GM23248 (cell line): ENCODE measurements around the gene OR52R1. TPM values are rescaled to one million over a fixed set of nuclear protein-coding genes. Genes with fewer than 3 reads are reported as not detected.

Experiments used
- DNase-seq: peaks from one replicate; pipeline ENCODE4 v3.0.0-alpha.2; 2015
- H2AFZ ChIP-seq: fragments of 200-600 bp; sonication (generic); 2 replicates; pipeline ENCODE4 v1.6.1; 2016; ENCODE audit warnings: antibody characterized with exemption
- H3F3A ChIP-seq: fragments of 200-600 bp; sonication (generic); 2 replicates; pipeline ENCODE4 v1.6.1; 2016; ENCODE audit warnings: mild to moderate bottlenecking, antibody characterized with exemption, mixed run types; ENCODE audit not compliant: insufficient read depth
- H3K27ac ChIP-seq: fragments of 200-600 bp; sonication (generic); 2 replicates; pipeline ENCODE4 v1.5.1; 2016; ENCODE audit warnings: mild to moderate bottlenecking
- H3K27me3 ChIP-seq: fragments of 200-600 bp; sonication (generic); replicated peaks from 2 replicates; pipeline ENCODE4 v1.6.1; 2016; ENCODE audit warnings: mild to moderate bottlenecking; ENCODE audit not compliant: insufficient read depth
- H3K36me3 ChIP-seq: fragments of 200-600 bp; sonication (generic); 2 replicates; pipeline ENCODE4 v1.6.1; 2016; ENCODE audit warnings: low read depth, mild to moderate bottlenecking
- H3K4me1 ChIP-seq: fragments of 200-600 bp; sonication (generic); 2 replicates; pipeline ENCODE4 v1.6.1; 2016; ENCODE audit warnings: mild to moderate bottlenecking; ENCODE audit not compliant: insufficient read depth
- H3K4me2 ChIP-seq: fragments of 200-600 bp; sonication (generic); one replicate; pipeline ENCODE4 v1.6.1; 2016; ENCODE audit warnings: mild to moderate bottlenecking; ENCODE audit not compliant: unreplicated experiment
- H3K4me3 ChIP-seq: fragments of 200-600 bp; sonication (generic); 2 replicates; pipeline ENCODE4 v1.5.1; 2016; ENCODE audit warnings: mild to moderate bottlenecking
- H3K79me2 ChIP-seq: fragments of 200-600 bp; sonication (generic); 2 replicates; pipeline ENCODE4 v1.6.1; 2016; ENCODE audit warnings: mild to moderate bottlenecking; ENCODE audit not compliant: insufficient read depth
- H3K9ac ChIP-seq: fragments of 200-600 bp; sonication (generic); 2 replicates; pipeline ENCODE4 v1.6.1; 2016; ENCODE audit warnings: mild to moderate bottlenecking
- H3K9me2 ChIP-seq: fragments of 200-600 bp; sonication (generic); 2 replicates; pipeline ENCODE4 v1.6.1; 2016; ENCODE audit warnings: mixed run types, mild to moderate bottlenecking, moderate library complexity; ENCODE audit not compliant: insufficient read depth
- H3K9me3 ChIP-seq: fragments of 200-600 bp; sonication (generic); one replicate; pipeline ENCODE4 v1.6.1; 2017; ENCODE audit warnings: low read depth
- H4K20me1 ChIP-seq: fragments of 200-600 bp; sonication (generic); 2 replicates; pipeline ENCODE4 v1.6.0; 2016; ENCODE audit not compliant: insufficient read depth
- EZH2 ChIP-seq: fragments of 200-600 bp; sonication (generic); IDR thresholded peaks from 2 replicates; pipeline ENCODE4 v1.6.1; 2018; ENCODE audit warnings: antibody characterized with exemption, mild to moderate bottlenecking; ENCODE audit not compliant: insufficient read depth, poor library complexity, severe bottlenecking
- EZH2phosphoT487 ChIP-seq: fragments of 200-600 bp; sonication (generic); IDR thresholded peaks from 2 replicates; pipeline ENCODE4 v1.6.1; 2018; ENCODE audit warnings: antibody characterized with exemption, moderate library complexity, mild to moderate bottlenecking, low read depth; ENCODE audit not compliant: insufficient read depth
- WGBS, 2 experiments: methylation state at CpG; one replicate each; pipeline ENCODE4 v1.1.6; 2015 to 2017; ENCODE audit warnings: low lambda C conversion rate in 2 of 2, low coverage in 1 of 2; ENCODE audit errors: missing lambda C conversion rate in 2 of 2; 5-methylcytosine and 5-hydroxymethylcytosine counted together
- in situ Hi-C: fragments of 300-500 bp; cut with MboI; formaldehyde crosslinking; loops from 2 replicates; pipeline ENCODE4 v1.15.0; 2020
- polyA plus RNA-seq: library from polyadenylated mRNA; unstranded; fragments of >200 nt; fragmentation: Nextera tagmentation; extraction: Ambion mirVana; gene quantifications from 2 replicates; pipeline ENCODE4 v1.2.1, GENCODE V29; 2016
- small RNA-seq: library from RNA; depleted of rRNA; stranded (forward); fragments of <200 nt; gene quantifications from one replicate; pipeline ENCODE3, GENCODE V24; 2014; ENCODE audit warnings: low read depth, low replicate concordance
- total RNA-seq: library from RNA; depleted of rRNA; stranded (reverse); fragments of >200 nt; shearing (Covaris generic); gene quantifications from 2 replicates; pipeline ENCODE4 v1.2.3, GENCODE V29; 2014; rRNA removed

The OR52R1 gene
- total and polyA plus RNA-seq, 2 experiments from 2014 or later: not detected

DNA sequence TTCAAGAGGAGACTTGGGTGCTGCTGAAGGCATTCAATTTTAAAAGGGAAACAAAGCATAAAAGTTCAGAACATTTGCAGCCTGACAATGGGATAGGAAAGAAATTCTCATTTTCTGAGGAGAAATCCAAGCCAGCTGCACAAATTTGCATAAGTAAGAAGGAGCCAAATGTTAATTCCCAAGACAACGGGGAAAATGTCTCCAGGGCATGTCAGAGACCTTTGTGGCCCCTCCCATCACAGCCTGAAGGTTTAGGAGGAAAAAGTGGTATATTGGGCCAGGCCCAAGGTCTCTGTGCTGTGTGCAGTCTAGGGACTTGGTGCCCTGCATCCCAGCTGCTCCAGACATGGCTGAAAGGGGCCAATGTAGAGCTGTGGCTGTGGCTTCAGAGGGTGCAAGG lies 21.7 kb downstream of the OR52R1 start:
- Histone ChIP-seq H3K27me3 (no peaks in the 10 kb centered on the region), H3K79me2 (no peaks in the 10 kb centered on the region), H3K4me1 (no peaks in the 10 kb centered on the region), H3K9ac (no peak overlapping the region), H3K9me3 (no peaks in the 10 kb centered on the region), H3K4me2 (no peak overlapping the region), H2AFZ (no peak overlapping the region), H4K20me1 (no peaks in the 10 kb centered on the region), H3K36me3 (no peaks in the 10 kb centered on the region), H3K4me3 (no peak overlapping the region), H3K9me2 (no peaks in the 10 kb centered on the region), H3F3A (no peaks in the 10 kb centered on the region), H3K27ac (no peak overlapping the region)
- no peak for TF ChIP-seq EZH2phosphoT487
- no peak for TF ChIP-seq EZH2
- DNase-seq: no peak
- in situ Hi-C loops: no loop called here
- WGBS, 2 experiments: 4 to 7% methylated on average over 1 of the region's 1 CpG

DNA sequence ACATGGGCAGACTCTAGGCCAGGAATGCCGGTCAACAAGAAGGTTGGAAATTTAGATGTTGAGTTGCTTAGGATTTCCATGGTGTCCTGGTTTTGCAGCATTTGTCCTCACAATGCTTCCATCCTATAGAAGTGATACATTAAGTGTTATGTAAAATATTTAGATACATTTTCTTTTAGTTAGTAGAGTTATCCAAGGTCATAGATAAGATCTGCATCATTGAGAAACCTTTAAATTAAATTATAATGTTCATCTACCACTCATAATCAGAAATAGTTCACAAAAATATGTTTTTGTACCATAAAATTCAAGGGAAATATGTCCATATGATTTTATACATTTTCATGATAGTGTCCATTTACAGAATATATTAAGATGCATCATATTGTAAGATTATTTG lies 34.3 kb downstream of the OR52R1 start, which contains the start of gene OR51F1:
Gene OR51F1 (minus strand): TSS at position 101 of the 400 bp plus-strand sequence. CDS start 0 bp downstream, at position 101.
- Histone ChIP-seq H3K27ac (no peak within 1 kb of the TSS), H3K4me2 (no peak within 1 kb of the TSS), H3K27me3 (no peaks in the 10 kb centered on the region), H4K20me1 (no peaks in the 10 kb centered on the region), H3K9me3 (no peaks in the 10 kb centered on the region), H3K9ac (no peak within 1 kb of the TSS), H3K4me1 (no peaks in the 10 kb centered on the region), H3K4me3 (no peak within 1 kb of the TSS), H2AFZ (no peak within 1 kb of the TSS), H3K36me3 (no peaks in the 10 kb centered on the region), H3F3A (no peaks in the 10 kb centered on the region), H3K9me2 (no peaks in the 10 kb centered on the region), H3K79me2 (no peaks in the 10 kb centered on the region)
- in situ Hi-C loops: no loop called here
- no peak for DNase-seq
- TF ChIP-seq EZH2 (no peak), EZH2phosphoT487 (no peak)
- WGBS, 2 experiments: 36 to 53% methylated on average over 1 of the region's 1 CpG

DNA sequence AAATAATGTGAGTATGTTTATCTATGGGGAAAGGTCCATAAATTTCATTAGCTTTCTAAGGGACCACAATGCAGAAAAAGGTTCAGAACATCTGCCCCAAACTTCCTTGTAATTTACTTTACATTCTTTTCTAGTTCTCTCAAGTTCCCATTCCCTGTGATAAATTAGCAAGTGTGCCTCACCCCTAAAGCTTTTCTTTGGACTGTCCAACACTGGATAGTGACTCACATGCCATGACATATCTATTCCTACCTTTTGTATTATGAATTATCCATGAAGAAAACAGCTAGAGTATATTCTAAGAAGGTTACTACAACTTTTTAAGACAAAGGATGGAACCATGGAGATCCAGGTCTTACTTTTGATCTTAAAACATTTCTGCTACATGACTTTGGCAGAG lies 36.1 kb downstream of the OR52R1 start:
- H3K9ac ChIP-seq: no peak overlapping the region
- no peaks in the 10 kb centered on the region for H3F3A ChIP-seq
- no peaks in the 10 kb centered on the region for H3K27me3 ChIP-seq
- DNase-seq: no peak
- no peak overlapping the region for H3K4me3 ChIP-seq
- no peaks in the 10 kb centered on the region for H3K9me3 ChIP-seq
- H3K27ac ChIP-seq: no peak overlapping the region
- H3K4me2 ChIP-seq: no peak overlapping the region
- H4K20me1 ChIP-seq: no peaks in the 10 kb centered on the region
- TF ChIP-seq EZH2phosphoT487 (no peak), EZH2 (no peak)
- no peaks in the 10 kb centered on the region for H3K36me3 ChIP-seq
- no peaks in the 10 kb centered on the region for H3K79me2 ChIP-seq
- H3K4me1 ChIP-seq: no peaks in the 10 kb centered on the region
- in situ Hi-C loops: no loop called here
- no peaks in the 10 kb centered on the region for H3K9me2 ChIP-seq
- H2AFZ ChIP-seq: no peak overlapping the region

DNA sequence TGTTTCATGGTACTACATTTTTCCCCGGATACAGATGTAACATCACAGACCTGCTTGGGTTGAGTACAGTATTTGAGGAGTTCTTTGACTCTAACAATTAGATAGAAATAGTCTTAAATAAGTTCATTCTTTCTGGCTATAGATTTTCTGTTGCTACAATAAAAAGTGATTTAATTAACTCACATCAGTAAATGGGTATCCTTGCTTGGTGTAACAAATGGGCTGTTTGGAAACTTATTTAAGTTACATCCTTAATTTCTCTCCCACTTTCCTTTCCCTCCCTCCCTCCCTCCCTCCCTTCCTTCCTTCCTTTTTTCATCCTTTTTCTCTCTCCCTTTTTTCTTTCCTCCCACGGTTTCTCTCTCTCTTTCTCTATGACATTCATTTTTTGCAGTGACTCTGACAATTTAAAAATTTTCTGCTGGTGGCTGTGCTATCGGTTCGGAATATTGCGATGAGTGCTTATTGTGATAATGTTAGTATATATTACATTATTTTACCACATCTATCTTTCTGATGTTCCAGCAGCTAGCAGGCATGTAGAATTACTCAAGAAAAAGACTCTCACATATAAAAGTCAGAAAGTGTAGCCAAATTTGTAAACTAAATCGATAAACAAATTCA lies 37.6 kb downstream of the OR52R1 start:
- no peak for DNase-seq
- Histone ChIP-seq H3K27ac (no peak overlapping the region), H3K9me2 (no peaks in the 10 kb centered on the region), H3K36me3 (no peaks in the 10 kb centered on the region), H2AFZ (no peak overlapping the region), H3K9me3 (no peaks in the 10 kb centered on the region), H4K20me1 (no peaks in the 10 kb centered on the region), H3K27me3 (no peaks in the 10 kb centered on the region), H3K4me3 (no peak overlapping the region), H3F3A (no peaks in the 10 kb centered on the region), H3K4me2 (no peak overlapping the region), H3K9ac (no peak overlapping the region), H3K4me1 (no peaks in the 10 kb centered on the region), H3K79me2 (no peaks in the 10 kb centered on the region)
- 36 to 38% methylated on average over 6 of the region's 6 CpGs for WGBS, 2 experiments
- TF ChIP-seq EZH2phosphoT487 (no peak), EZH2 (no peak)
- in situ Hi-C loops: no loop called here

DNA sequence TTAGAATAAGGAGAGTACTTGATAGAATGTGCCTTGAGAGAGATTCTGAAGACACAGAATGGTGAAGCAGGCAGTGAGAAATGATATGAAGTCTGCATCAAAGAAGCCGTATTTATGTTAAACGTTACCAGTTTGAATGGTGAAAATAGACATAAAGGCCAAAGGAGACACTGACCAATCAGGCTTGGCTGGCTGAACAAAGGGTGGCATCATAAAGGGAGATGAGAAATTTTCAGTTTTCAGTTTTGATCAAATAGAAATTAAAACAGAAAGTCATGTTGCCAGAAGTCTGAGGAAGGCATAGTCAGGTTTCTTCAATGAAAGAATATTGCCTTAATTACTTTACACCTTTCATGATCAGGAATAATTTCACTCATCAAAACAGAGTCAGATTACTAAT lies 41.1 kb downstream of the OR52R1 start:
- 33 to 43% methylated on average over 2 of the region's 2 CpGs for WGBS, 2 experiments
- no peaks in the 10 kb centered on the region for H3K4me1 ChIP-seq
- H3F3A ChIP-seq: no peaks in the 10 kb centered on the region
- in situ Hi-C loops: no loop called here
- H3K36me3 ChIP-seq: no peaks in the 10 kb centered on the region
- H3K27ac ChIP-seq: no peak overlapping the region
- H3K79me2 ChIP-seq: no peaks in the 10 kb centered on the region
- H3K9me2 ChIP-seq: no peaks in the 10 kb centered on the region
- H3K9me3 ChIP-seq: no peaks in the 10 kb centered on the region
- H3K27me3 ChIP-seq: no peaks in the 10 kb centered on the region
- DNase-seq: no peak
- H2AFZ ChIP-seq: no peak overlapping the region
- H3K9ac ChIP-seq: no peak overlapping the region
- H3K4me2 ChIP-seq: no peak overlapping the region
- no peaks in the 10 kb centered on the region for H4K20me1 ChIP-seq
- TF ChIP-seq EZH2: no peak
- no peak for TF ChIP-seq EZH2phosphoT487
- no peak overlapping the region for H3K4me3 ChIP-seq

Small RNA genes lying within 50 kb of the gene (small RNA-seq; reads per million reads assigned to genes)
- not detected for gene RF00091

Other genes with a start within 250 kb of the OR52R1 start
- not detected in 2 replicates for gene OR52I2, start 222.6 kb downstream of the OR52R1 start, total RNA-seq
- gene OR52I2, start 222.6 kb downstream of the OR52R1 start, polyA plus RNA-seq: not detected in 2 replicates
- gene OR52I1, start 210.3 kb downstream of the OR52R1 start, total RNA-seq: not detected in 2 replicates
- not detected in 2 replicates for gene OR52I1, start 210.3 kb downstream of the OR52R1 start, polyA plus RNA-seq
- gene TRIM68, start 196.1 kb downstream of the OR52R1 start, total RNA-seq: 15.2 and 19.2 TPM in 2 replicates
- 5.1 and 5.8 TPM in 2 replicates for gene TRIM68, start 196.1 kb downstream of the OR52R1 start, polyA plus RNA-seq
- gene OR51D1, start 166.9 kb downstream of the OR52R1 start, total RNA-seq: not detected in 2 replicates
- gene OR51D1, start 166.9 kb downstream of the OR52R1 start, polyA plus RNA-seq: not detected in 2 replicates
- gene OR51E1, start 160.4 kb downstream of the OR52R1 start, total RNA-seq: not detected in 2 replicates
- not detected in 2 replicates for gene OR51E1, start 160.4 kb downstream of the OR52R1 start, polyA plus RNA-seq
- not detected in 2 replicates for gene OR51E2, start 106.5 kb downstream of the OR52R1 start, total RNA-seq
- gene OR51E2, start 106.5 kb downstream of the OR52R1 start, polyA plus RNA-seq: not detected in 2 replicates
- not detected in 2 replicates for gene MMP26, start 99.6 kb downstream of the OR52R1 start, total RNA-seq
- not detected in 2 replicates for gene MMP26, start 99.6 kb downstream of the OR52R1 start, polyA plus RNA-seq
- gene OR51F1, start 34.4 kb downstream of the OR52R1 start, total RNA-seq: not detected in 2 replicates
- gene OR51F1, start 34.4 kb downstream of the OR52R1 start, polyA plus RNA-seq: not detected in 2 replicates
- not detected in 2 replicates for gene OR51F2, start 16.9 kb upstream of the OR52R1 start, total RNA-seq
- not detected in 2 replicates for gene OR51F2, start 16.9 kb upstream of the OR52R1 start, polyA plus RNA-seq
- not detected in 2 replicates for gene OR51S1, start 44.8 kb upstream of the OR52R1 start, total RNA-seq
- not detected in 2 replicates for gene OR51S1, start 44.8 kb upstream of the OR52R1 start, polyA plus RNA-seq
- not detected in 2 replicates for gene OR51T1, start 77.5 kb upstream of the OR52R1 start, total RNA-seq
- not detected in 2 replicates for gene OR51T1, start 77.5 kb upstream of the OR52R1 start, polyA plus RNA-seq
- not detected in 2 replicates for gene OR51A7, start 99.4 kb upstream of the OR52R1 start, total RNA-seq
- not detected in 2 replicates for gene OR51A7, start 99.4 kb upstream of the OR52R1 start, polyA plus RNA-seq
- not detected in 2 replicates for gene OR51G2, start 115.0 kb upstream of the OR52R1 start, total RNA-seq
- gene OR51G2, start 115.0 kb upstream of the OR52R1 start, polyA plus RNA-seq: not detected in 2 replicates
- gene OR51G1, start 120.0 kb upstream of the OR52R1 start, total RNA-seq: not detected in 2 replicates
- not detected in 2 replicates for gene OR51G1, start 120.0 kb upstream of the OR52R1 start, polyA plus RNA-seq
- gene OR51A4, start 143.2 kb upstream of the OR52R1 start, total RNA-seq: not detected in 2 replicates
- gene OR51A4, start 143.2 kb upstream of the OR52R1 start, polyA plus RNA-seq: not detected in 2 replicates
- gene OR51A2, start 151.3 kb upstream of the OR52R1 start, total RNA-seq: not detected in 2 replicates
- gene OR51A2, start 151.3 kb upstream of the OR52R1 start, polyA plus RNA-seq: not detected in 2 replicates
- gene OR51L1, start 190.5 kb upstream of the OR52R1 start, total RNA-seq: not detected in 2 replicates
- not detected in 2 replicates for gene OR51L1, start 190.5 kb upstream of the OR52R1 start, polyA plus RNA-seq
- gene OR52J3, start 242.1 kb upstream of the OR52R1 start, total RNA-seq: not detected in 2 replicates
- gene OR52J3, start 242.1 kb upstream of the OR52R1 start, polyA plus RNA-seq: not detected in 2 replicates